Stimulated activated CD4-positive, alpha-beta T cell treated with anti-CD3 and anti-CD28 coated beads, Interleukin-2, amount 100 ng/mL, for 48 hours (primary cell): ENCODE data around the gene RSRP1.
A peak's percentile ranks its signal among the peaks of the same experiment; 100 is the strongest.

Experiments used
- DNase-seq, 2 donors: peaks; one replicate each; pipeline ENCODE4 v3.0.0-alpha.2; 2020

RSRP1 gene

DNA sequence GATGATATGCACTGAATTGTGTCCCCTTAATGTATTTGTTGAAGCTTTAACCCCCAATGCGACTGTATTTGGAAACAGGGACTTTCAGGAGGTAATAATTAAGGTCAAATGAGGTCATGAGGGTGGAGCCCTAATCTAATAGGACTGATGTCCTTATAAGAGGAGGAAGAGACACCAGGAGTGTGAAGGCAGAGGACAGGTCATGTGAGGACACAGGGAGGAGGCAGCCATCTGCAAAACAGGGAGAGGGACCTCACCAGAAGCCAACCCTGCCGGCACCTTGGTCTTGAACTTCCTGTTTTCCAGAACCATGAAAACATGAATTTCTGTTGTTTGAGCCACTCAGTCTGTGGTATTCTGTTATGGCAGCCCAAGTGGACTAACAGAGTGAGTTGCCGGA lies 30.2 kb downstream of the RSRP1 start:
- no peak for DNase-seq

DNA sequence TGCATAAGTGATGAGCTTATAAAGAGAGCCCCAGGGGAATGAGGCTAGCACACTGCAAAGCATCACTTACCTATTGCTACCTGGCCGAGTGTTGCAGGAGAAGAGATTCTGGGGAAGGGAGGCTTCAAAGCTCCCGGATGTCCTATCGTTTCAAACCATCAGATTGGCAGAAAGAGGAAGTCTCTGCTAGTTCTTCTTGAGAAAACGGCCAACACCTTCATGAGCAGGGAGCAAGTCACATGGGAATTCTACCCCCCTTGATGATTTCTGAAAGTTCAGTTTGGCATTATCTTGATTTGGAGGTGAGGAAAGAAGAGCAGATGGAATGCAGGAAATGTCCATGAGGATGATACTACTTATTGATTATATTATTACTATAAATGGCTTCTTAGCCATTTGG lies 31.1 kb downstream of the RSRP1 start:
- DNase-seq = no peak

DNA sequence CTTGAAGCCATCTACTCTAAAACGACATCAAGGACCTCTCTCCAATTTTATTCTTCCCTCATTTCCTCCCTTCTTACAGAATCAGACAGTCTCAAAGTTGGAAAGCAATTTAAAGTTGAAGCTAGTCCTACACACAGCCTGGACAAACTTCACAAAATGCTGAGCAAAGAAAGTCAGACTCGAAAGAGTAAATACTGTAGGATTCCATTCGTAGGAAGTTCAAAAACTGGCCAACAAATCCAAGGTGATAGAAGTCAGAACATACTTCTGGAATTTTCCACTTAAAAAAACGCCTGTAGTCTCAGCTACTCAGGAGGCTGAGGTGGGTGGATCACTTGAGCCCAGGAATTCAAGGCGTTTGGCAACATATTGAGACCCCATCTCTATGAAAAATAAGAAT lies 34.5 kb downstream of the RSRP1 start:
- DNase-seq = no peak

DNA sequence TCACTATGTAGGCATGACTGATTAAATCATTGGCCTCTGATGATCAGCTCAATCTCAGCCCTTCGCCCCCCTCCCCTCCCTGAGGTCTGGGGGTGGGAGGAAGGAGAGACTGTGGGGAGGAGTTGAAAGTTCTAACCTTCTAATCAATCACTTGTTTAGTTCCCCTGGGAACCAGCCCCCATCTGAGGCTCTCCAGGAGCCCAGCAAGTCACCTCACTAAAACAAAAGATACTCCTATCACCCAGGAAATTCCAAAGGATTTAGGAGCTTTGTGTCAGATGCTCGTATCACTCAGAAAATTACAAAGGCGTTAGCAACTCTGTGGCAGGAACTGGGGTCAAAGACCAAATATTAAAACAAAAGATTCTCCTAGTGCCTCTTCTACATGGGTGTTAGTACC lies 36.5 kb downstream of the RSRP1 start:
- DNase-seq = no peak

DNA sequence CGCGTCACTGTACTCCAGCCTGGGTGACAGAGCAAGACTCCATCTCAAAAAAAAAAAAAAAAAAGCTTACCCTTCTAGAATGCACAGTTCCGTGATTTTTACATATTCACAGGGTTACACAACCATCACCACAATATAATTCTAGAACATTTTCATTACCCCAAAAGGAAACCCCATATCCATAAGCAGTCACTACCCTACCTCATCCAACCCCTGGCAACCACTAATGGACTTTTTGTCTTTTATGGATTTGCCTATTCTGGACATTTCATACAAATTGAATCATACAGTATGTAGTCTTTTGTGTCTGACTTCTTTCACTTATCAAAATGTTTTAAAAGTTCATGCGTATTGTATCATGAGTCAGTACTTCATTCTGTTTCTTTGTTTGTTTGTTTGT lies 37.7 kb downstream of the RSRP1 start:
- DNase-seq = no peak

DNA sequence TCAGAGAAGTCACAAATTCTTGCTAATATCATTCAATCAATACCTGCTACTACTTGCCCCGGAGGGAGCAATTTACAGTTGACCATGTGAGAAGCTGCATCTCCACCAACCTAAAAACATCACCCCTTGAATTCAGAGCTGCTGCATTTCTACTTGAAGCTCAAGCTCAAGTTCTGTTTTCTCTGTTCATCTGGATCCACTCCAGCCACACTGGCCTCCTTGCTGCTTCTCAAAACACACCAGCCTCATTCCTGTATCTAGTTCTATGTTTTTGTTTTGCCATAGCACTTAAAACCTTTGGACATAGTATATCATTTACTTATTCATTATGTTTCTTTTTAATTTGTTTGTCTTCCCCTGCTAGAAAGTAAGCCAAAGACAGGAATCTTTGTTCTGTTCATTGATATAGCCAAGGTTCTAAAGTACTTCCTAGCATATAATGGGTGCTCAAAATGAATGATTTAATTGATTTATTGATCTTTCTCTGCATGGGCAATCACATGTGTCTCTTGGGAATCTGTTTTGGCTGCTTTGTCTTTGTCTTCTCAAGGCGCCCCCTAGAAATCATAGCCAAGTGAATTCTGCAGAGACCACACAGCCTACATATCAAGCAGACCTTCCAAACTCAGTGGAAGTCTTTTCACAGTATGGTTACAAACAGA lies 38.6 kb downstream of the RSRP1 start:
- DNase-seq = no peak

DNA sequence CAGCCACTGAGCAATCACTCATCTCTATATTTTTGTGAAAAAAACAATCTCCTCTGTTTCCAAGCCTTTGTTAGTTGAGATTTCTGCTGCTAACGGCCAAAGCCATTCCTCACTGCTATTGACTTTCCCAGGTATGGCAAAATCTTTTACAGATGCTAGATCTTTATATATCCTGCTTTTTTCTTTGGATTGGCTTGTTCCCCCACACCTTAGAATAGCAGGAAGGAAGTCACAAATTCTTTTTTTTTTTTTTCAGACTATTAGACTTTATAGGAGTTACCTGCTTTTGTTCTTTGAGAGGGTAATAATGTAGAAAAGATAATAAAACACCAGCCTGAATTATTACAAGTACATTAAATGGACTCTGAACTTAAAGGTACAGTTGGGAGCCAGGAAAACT lies 39.2 kb downstream of the RSRP1 start:
- DNase-seq = no peak

DNA sequence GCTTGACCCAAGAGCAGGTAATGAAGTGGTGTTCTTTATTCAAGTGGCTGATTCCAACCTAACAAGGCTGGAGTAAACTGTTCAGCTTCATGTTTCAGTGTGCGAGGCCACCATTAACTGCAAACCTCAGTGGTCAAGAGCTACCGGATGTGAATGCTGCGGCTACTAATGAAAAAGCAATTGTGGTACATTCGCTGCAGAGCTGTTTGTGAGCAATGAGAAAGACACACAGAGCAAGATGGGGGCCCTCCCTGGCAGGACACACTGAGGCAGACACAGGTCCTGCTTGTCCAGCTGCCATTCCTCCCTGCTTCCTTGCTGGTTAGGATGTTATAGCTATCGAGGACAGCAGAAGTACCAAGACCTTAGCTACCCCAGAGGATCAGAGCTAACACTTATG lies 41.1 kb downstream of the RSRP1 start:
- DNase-seq = no peak

DNA sequence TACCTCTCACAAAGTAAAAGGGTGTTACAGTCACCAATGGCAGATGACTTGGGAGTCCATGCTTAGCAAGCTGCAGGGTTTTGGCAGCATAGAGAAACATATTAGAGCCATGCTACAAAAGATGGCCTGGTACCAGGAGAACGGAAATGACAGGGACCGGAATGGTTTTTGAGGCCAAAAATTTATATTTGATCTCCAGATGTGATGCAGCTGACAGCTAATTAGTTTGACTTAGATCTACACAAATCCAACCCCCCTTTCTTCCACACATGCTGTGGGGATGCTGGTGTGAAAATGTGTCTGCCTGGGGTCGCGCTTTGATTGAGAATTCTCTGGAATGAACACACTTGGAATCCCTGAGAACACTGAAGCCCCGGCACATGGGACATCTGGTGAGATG lies 41.5 kb downstream of the RSRP1 start:
- no peak for DNase-seq

DNA sequence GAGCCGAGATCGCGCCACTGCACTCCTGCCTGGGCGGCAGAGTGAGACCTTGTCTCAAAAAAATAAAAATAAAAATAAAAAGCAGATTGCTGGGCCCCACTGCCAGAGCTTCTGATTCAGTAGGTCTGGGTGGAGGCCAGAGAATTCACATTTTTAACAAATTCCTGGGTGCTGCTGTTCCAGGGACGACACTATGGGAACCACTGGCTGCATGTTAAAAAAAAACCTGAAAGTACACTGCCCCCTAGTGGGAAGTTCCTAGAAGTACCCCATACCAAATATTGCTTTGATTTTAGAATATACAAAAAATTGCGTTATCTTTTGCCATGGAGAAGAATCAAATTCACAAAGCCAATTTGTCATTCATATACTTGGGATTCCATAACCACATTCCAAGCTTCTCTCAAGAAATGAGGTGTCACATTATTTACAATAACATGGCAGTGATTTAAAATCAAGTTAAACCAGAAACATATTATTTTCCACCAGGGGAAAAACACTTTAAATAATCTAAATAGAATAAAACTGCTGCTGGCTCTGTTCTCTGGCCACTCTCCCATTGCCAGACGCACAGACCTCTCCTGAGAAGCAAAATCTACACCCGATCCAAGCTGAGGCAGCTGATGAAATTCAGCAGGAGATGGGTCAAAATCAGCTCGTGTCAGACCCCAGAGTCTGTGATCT lies 42.3 kb downstream of the RSRP1 start:
- DNase-seq = peak in 1 of 2 donors; percentile 5

DNA sequence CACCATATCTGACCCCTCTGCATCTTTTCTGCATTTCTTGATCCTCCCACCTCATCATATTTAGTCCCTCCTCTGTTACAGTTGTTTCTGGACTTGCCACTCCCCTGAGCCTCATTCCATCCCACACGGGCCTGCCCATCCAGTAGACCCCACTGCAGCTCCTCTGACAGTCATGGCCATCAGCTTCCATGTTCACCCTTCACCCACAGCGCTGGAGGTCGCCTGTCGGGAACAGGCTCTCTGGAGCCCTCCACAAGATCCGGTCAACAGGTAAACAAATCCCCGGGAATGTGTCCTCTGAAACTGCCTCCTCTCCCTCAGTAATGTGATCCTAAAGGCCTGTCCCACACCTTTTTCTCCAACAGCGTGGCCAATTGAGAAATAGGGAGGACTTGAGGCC lies 46.2 kb downstream of the RSRP1 start:
- DNase-seq = no peak

DNA sequence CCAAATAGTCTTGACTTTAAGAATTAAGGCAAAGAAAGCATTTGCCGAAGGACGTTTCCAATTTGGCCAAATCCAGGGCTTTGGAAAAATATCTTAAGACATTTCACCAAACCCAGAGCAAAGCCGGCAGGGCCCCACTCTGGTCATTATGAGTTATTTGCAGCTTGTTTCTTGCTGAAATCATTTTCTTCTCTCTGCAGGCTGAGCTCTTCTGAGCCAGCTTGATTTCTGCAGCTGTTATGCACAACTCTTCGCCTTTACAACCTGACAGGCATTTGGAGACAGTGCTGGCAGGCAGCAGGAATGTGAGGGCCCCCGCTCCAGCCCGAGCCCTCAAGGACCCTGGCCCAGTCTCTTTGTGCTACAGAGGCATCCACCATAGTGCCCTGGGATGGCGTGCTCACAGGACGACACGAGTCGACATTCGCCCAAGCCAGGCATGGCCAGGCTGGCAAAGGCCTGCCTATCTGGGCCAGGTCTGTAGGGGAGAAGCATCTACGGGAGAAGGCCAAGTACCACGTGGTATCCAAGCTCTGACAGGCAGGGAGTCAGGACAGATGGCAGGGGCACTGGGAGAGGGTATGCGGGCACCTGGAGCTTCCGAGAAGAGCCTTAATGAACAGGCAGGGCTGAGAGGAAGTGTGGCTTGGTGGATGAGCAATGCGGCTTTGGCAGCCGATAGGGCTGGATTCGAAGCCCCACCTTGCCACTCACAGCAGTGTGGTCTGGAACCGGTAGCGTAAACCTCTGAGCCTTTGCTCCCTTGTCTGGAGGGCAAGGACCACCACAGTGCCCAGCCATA lies 47.2 kb downstream of the RSRP1 start:
- DNase-seq = no peak

DNA sequence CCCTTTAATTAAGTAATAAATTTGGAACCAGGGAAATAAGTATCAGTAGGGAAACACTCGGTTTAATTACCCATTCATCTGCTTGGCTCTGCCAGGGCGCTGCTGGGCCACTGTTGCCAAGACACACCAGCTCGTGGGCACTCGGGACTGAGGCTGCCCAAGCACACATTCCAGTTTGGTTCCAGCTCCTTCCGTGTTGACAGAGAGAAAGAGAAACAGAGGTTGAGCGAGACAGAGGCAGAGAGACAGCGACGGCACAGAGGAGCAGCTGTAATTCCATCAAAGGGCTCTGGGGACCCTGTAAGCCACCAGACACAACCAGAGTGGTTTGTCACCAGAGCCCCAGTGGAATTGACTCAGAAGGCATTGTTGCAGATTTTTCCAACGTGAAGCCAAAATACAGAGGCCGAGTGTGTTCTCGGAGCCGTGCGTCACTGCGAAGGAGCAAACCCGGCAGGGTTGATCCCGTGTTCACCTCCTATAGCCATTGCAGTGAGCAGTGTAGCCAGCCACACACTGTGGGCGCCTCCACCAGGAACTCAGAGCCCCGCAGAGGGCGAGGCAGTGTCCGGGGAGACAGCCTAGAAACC lies 48.5 kb downstream of the RSRP1 start:
- no peak for DNase-seq

DNA sequence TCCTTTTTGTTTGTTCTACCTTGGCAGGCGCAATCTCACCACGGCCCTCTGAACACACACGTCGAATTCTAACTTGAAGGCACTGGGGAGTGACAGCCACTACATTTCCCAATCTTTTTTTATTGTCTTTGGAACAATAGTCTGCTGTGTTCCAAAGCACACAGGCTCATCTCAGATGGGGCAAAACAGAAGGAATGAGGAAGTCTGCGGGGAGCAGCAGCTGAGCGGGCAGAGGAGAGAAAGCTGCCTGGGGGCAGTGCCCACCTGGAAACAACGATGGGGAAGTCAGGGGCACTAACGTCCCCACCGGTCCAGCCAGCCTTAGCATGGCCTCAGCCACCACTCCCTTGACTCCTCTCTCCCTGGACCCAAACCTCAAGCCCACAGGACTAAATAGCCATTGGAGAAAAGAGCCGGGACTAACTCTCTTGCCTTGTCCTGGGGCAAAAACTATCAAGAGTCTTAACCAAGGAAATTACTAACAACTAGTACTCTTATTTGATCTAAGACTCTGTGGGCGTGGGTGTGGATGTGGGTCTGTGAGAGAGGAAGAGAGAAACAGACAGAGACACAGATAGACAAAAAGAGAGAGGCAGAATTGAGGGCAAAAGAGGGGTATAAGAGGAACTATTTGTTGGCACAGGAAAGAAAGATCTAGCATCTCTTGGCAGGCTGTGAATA lies 49.1 kb downstream of the RSRP1 start:
- no peak for DNase-seq

DNA sequence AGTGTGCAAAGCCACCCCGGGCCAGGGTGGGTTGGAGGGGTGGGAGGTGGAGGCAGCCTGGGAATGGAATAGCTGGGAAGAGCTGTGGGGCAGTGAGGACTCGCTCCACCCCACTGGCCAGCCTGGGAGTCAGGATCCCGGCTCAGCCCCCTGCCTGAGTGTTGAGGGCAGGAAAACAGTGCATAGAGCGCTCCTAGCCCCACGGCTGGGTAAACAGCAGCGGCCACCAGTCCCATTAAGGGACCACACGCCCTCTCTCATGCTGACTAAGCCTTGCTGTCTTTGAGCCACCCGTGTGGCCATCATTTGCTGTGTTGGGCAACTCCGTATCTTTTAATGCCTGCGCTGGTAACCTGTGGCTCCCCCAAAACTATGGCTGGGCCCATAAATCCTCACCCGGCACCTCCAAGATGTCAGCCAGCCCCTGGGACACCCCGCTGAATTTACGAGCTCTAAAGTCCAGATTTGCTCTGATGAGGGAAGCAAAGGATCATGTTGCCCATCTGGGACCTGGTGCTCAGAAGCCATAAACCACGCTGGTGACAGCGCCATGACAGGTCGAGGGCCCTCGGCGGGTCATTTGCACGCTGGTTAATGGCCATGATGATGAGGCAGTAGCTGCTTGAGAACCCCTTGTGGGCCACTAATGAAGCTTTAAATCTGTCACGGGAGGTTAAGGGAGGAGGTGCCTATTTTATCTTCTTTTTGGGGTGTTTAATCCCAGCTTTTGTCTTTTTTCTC lies 49.8 kb downstream of the RSRP1 start:
- no peak for DNase-seq

DNA sequence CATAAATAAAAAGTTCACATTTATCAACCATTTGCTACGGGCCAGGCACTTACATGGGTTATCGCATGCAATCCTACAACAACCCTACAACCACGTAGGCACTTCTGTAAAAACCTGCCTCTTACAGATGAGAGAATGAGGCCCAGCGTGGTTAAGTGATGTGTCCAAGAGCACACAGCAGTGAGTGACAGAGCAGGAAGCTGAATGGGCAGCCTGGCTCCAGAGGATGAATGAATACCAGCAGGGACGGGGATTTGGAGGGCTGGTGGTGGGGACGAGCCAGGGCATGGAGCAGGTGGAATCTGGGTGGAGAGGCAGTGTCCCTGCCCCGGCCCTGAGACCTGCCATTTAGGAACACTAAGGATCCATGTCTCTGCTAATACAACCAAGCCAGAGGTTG lies 50.4 kb downstream of the RSRP1 start:
- DNase-seq = no peak

DNA sequence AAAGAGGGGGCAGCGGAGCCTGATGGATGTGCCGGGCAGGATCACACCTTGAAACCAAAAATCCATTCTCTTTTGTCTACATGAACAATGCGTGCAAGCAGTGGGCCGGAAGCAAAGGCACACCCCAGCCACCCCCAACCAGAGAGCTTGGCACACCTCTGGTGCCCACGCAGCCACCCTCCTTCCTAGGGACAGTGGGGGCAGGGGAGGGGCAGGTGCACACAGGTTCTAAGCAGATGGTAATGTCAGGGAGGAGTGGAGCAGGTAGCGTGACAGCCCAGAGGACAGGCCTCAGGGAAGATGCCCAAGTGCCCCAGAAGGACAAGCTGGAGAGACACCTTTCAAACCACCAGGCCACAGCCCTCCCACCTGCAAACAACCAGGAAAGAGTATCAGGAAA lies 51.4 kb downstream of the RSRP1 start:
- no peak for DNase-seq

DNA sequence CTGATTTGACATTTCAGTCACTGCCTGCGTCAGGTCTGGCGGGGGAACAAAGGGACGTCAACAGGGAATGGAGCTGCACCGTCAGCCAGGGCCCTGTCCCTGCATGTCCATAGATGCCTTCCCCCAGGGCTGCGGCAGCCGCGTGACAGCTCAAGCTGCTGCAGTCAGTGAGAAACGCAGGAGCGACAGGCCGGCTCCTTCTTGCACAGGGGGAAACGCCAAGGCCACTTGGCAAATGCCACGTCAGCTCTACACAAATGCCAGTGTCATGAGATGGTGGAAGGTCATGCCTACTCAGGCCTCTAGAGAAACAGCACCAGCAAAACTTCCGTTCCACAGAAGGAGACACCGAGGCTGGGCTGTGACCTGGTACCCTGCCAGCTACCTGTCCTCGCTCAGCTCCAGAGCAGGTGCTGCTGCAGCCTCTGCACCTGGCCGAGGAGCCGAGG lies 52.7 kb downstream of the RSRP1 start:
- DNase-seq = no peak

DNA sequence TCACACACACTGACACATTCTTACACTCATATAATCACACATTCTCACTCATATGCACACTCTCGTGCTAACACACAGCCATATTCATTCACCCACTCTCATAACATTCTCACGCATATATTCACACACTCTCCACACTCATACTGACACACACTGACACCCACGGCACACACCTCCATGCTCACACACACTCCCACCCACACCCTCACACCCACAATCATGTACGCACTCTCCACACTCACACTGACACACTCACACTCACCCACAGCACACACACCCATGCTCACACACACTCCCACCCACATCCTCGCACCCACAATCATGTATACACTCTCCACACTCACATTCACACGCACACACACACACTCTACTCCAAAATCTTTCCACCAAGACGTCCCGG lies 53.2 kb downstream of the RSRP1 start:
- no peak for DNase-seq

DNA sequence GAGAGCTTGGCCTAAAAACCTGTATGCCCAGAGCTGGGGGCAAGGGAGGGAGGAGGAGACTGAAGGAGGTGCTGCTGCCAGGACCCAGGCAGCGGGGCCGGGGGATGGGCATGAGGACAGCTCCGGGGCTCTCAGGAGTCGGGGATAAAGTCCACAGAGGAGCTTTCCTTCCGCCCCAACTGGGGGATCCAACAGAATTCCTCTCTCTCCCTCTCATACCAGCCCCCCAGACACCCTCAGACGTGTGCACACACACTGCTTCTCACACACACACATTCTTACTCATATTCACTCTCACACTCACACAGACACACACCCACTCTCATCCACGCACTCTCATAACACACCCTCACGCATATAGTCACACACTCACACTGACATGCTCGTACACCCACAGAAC lies 54.0 kb downstream of the RSRP1 start:
- no peak for DNase-seq
